ENCODE measurements around the gene C2orf42.
A peak's percentile ranks its signal among the peaks of the same experiment; 100 is the strongest.
"Not testable (repeated sequence)": the region's sequence is repeated elsewhere in the genome, so short reads cannot be mapped to it uniquely, and the experiment has no call there.

The C2orf42 gene

DNA sequence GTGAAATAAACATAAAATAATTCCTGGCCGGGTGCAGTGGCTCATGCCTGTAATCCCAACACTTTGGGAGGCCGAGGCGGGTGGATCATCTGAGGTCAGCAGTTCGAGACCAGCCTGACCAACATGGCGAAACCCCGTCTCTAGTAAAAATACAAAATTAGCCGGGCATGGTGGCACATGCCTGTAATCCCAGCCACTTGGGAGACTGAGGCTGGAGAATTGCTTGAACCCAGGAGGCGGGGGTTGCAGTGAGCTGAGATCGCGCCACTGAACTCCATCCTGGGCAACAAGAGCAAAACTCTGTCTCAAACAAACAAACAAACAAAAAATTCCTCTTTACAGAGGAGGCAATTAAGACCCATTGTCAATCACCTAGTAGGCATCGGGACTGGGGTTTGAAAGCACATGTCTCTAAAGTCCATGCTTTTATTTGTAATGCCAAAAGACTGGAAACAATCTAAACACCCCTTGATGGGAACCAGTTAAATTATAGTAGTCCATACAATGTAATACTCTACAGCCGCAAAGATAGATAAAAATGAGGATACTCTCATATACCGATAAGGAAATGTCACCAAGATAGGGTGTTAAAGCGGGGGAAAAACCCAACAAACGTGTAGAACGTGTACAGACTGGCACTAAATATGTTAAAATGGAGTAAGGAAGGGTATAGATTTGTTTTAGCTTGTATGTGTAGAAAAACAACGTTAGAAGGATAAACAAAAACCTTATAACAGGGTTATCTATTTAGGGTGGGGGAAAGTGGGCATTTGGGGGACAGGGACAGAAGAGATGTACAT is 59.3 kb downstream of the C2orf42 start:
- DNase-seq = peak; percentile 54

DNA sequence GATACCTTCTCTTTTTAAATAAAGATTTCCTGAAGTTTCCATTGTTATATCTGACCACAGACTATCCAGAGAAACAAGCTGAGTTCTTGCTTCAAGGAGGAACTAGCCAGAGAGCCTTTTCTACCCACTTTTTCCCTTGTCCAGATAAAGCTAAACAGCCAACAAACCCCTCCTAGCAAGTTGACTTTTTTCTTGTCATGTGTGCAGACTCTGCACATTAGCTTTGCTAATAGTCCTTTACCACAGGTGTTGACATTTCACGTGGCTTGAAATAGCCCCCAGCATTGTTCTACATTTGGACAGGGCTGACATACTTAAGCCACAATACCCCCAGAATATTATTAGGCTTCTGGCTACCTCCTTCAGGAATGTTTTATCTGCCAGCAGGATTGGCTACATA is 62.8 kb downstream of the C2orf42 start:
- DNase-seq = no peak

DNA sequence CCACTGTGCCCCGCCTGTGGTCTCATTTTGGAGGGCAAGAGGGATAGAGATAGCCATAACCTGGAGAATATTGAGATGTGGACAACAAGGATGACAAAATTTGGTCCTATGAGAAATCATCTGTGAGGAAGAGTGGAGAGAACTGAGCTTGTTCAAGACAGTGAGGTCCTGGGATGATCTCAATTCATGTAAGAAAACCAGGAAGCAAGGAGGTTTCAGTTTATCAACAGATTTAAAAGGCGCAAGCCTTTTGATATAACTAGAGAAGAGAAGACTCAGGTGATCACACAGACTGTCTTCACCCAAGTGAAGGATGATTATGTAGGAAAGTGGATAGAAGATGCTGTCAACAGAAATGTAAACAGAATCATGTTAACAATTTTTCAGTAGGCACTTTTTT is 64.4 kb downstream of the C2orf42 start:
- no peak for DNase-seq

DNA sequence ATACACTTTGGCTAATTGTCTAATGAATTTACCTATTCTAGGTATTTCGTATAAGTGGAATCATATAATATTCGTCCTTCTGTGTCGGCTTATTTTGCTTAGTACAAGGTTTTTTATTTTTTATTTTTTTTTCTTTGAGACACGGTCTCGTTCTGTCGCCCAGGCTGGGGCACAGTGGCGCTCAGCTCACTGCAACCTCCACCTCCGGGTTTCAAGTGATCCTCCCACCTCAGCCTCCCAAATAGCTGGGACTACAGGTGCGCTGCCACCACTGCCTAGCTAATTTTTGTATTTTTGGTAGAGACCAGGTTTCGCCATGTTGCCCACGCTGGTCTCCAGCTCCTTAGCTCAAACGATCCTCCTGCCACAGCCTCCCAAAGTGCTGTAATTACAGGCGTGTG is 65.3 kb downstream of the C2orf42 start:
- DNase-seq = no peak

- peak; percentile 68 for DNase-seq
Measured at GRCh38 chr2:70124983-70125480, 65.8 kb downstream of the C2orf42 start.

- no peak for DNase-seq
Measured at GRCh38 chr2:70123829-70124116, 67.0 kb downstream of the C2orf42 start.

DNA sequence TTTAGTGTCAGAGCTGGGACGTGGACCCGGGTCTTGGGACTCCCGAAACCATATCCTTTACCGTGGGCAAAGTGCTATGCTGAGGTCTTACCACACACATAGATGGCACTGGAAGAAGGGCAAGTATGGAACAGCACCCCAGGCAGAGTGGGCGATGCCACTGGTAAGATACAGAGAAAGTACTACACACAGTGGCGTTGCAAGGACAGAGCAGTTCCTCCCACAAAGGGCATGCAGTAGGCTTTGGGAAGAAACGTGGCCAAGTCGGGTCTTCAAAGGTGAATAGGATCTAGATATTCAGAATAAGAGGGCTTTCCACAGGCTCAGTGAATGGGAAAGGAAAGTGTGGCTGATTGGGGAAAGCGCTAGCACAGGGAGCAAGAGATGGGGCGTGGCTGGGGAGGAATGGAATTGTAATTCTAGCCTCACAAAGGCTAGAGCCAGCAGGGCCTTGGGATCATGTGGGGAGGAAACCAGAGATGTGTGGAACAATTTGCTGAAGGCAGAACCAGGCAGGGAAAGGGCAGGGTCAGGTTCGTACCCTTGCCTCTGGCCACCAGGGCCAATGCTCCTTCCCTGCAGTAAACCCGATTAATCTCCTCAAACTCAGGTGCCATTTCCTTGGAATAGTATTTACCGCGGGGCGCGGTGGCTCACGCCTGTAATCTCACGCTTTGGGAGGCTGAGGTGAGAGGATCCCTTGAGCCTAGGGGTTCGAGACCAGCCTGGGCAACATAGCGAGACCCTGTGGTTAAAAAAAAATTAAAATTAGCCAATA is 67.6 kb downstream of the C2orf42 start:
- no peak for DNase-seq

DNA sequence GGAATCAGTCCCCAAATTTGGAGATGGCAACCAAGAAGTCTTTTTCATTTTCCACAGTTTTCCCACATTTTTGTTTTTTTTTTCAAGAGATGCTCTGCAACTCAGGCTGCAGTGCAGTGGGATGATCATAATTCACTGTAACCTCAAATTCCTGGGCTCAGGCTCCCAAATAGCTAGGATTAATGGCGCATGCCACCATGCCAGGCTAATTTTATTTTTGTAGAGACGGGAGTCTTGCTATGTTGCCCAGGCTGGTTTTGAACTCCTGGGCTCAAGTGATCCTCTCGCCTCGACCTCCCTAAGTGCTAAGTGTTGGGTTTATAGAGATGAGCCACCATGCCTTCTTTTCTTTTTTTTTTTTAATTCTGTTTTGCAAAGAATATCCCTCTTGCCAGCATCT is 68.3 kb downstream of the C2orf42 start:
- DNase-seq = no peak

- DNase-seq = no peak
Measured at GRCh38 chr2:70121627-70122372, 69.0 kb downstream of the C2orf42 start.

- DNase-seq = no peak
Measured at GRCh38 chr2:70118798-70119454, 71.9 kb downstream of the C2orf42 start.

DNA sequence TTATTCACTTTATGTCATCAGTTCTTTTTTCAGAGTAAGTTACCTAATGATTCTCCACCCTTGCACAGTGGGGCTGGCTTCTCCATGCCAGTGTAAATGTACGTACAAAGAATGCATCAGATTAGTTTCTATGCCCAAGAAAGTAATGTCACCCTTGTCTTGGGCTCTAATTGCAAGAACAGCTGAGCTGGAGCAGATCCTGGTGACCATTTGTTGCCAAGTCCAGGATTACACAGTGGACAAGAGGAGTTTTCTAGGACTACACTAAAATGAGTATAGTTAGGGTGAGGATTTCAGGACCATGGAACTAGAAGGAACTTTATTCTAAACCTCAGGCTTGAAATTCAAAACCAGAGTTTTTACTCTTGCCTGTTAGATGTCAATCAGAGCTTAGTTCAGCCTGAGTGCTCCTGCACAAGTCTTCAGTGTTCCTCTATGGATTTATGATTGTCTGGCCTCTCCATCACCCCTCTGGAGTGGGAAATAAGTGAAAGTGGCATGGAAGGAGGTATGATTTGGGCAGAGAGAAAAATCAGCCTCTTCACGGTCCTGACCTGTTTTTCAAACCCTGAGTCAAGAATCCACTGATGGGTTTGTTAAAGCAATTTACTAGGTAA is 73.8 kb downstream of the C2orf42 start:
- no peak for DNase-seq

DNA sequence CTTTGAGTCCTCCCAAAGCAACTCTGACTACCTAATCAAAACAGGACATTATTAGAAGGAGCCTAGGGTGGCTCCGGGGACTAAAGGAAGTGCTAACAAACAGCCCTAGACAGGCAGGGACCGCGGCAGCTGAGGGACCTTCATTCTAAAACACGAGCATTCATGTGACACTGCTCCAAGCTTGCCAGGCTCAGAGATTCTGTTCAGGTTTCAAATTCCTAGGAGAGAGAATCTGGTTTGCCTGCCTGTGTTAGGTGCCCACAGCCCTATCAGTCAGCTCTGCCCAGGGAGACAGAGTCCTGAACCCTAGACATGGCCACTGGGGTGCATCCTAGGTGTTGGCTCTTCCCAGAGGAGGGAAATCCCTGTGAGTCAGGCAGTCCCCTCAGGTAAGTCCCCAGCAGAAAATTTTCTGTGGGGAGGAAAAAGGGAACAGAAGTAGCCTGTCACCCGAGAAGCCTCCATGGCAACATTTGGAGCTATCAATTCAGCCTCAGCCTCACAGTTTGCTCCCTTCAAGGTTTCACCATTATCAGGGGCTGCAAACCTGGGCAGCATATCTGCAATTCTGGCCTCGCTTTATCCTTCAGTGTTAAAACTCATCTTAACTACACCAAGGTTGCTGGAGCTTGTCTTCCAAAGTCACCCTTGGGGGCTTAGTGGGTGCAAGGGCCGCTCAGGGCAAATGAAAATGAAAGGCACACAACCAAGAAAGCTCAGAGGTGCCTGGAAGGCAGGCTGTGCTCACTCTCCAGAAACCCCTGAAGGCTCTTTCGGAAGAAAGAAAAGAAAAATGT is 75.0 kb downstream of the C2orf42 start:
- DNase-seq = no peak

DNA sequence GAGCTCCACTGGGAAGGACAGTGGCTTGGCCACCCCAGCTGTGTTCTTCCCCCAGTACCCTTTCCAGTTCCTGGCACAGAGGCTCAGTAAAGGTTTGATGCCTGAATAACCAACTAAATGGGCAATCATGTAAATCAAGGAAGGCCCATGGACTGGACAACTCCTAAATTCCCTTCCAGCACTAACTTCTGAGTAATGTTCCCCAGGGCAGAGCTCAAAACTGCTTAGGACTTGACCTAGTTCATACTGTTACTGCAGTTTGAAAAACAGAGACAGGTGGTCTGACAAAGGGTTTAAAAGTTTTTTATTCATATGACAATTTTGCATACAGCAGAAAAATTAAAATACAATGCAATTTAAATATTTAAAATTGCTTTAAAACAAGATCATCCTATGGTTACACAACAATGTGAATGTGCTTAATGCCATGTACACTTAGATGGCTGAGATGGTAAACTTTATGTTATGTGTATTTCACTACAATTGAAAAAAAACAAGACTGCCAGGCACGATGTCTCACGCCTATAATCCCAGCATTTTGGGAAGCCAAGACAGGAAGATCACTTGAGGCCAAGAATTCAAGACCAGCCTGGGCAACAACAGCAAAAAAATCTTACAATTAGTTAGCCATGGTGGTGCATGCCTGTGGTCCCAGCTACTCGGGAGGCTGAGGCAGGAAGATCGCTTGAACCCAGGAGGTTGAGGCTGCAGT is 77.3 kb downstream of the C2orf42 start:
- no peak for DNase-seq

- no peak for DNase-seq
Measured at GRCh38 chr2:70111752-70112591, 78.8 kb downstream of the C2orf42 start.

DNA sequence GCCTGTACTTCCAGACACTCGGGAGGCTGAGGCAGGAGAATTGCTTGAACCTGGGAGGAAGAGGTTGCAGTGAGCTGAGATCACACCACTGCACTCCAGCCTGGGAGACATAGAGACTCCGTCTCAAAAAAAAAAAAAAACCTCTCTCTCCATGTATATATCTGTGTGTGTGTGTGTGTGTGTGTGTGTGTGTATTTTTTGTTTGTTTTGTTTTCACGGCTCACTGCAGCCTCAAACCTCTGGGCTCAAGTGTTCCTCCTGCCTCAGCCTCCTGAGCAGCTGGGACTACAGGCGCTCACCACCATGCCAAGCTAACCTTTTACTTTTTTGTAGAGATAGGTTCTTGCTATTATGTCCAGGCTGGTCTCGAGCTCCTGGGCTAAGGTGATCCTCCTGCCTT is 80.4 kb downstream of the C2orf42 start:
- DNase-seq = not testable (repeated sequence)

DNA sequence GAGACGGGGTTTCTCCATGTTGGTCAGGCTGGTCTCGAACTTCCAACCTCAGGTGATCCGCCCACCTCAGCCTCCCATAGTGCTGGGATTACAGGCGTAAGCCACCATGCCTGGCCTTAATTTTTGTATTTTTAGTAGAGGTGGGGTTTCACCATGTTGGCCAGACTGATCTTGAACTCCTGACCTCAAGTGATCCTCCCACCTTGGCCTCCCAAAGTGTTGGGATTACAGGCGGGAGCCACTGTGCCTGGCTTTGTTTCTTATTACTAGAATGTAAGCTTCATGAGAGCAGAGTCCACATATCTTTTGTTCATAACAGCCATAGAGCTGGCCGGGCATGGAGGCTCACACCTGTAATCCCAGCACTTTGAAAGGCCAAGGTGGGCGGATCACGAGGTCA is 84.7 kb downstream of the C2orf42 start:
- DNase-seq = not testable (repeated sequence)

GRCh38 chr2:70104231-70105111 is 86.3 kb downstream of the C2orf42 start:
- DNase-seq = peak; percentile 58

DNA sequence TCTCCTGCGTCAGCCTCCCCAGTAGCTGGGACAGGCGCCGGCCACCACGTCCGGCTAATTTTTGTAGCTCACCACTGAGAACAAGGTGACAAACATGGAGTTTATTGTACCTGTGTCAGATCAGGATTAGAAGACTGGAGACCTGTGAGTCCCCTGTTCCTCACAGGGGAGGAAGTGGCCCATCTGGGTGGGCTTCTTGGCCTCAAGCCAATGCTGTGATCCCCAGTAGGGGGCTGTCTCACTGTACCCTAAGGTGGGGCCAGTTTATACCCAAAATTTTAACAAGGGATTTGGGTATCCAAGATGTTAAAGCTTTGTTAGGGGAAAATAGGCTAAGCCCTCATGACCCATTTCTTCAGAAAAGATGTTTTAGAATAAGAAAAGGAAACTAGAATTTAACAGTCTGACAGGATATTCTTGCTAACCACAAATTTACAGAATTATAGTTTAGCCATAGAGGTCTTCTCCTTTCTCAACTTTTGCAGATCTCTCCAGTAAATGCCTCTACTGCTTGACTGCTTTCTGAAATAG is 87.2 kb downstream of the C2orf42 start:
- peak; percentile 50 for DNase-seq

All from CD4-positive, alpha-beta T cell treated with Interleukin-10 for 1 hour (primary cell).